H1 (cell line): Measurements from ENCODE around the gene PEX14. TPM values are rescaled to one million over a fixed set of nuclear protein-coding genes. Genes with fewer than 3 reads are reported as not detected.

Experiments used
- CTCF ChIA-PET: fragments of 300-600 bp; sonication (Branson Sonifier 250); formaldehyde crosslinking; loops from one replicate; lab custom pipeline; 2021; ENCODE audit not compliant: partially characterized antibody; lab: Charles Lee
- POLR2A ChIA-PET: fragments of 300-600 bp; sonication (Branson Sonifier 250); formaldehyde crosslinking; loops from one replicate; lab custom pipeline; 2021; ENCODE audit warnings: inconsistent platforms; ENCODE audit not compliant: partially characterized antibody; lab: Charles Lee
- DNase-seq, 2 experiments: peaks; one replicate each; pipeline versions ENCODE4 v3.0.0 to v3.0.0-alpha.2; 2010 to 2022; ENCODE audit warnings: low spot score in 2 of 2, low read depth in 1 of 2, mixed read lengths in 1 of 2
- FAIRE-seq: peaks from 2 replicates; lab custom pipeline; 2011; peaks lifted over from hg19 to GRCh38; lab: Jason Lieb, UNC
- H2AFZ ChIP-seq: 2 replicates; pipeline ENCODE4 v1.8.1; 2012; ENCODE audit warnings: low read length, inconsistent platforms
- H2AK5ac ChIP-seq: 2 replicates; pipeline ENCODE4 v1.6.1; 2013; ENCODE audit warnings: low read depth, low read length
- H2BK120ac ChIP-seq: replicated peaks from 2 replicates; pipeline ENCODE3; 2013; ENCODE audit warnings: low read depth, low read length, inconsistent platforms
- H2BK12ac ChIP-seq: 2 replicates; pipeline ENCODE4 v1.6.1; 2013; ENCODE audit warnings: low read depth, low read length
- H2BK15ac ChIP-seq: 2 replicates; pipeline ENCODE4 v1.6.1; 2013; ENCODE audit warnings: low read length
- H2BK20ac ChIP-seq: 2 replicates; pipeline ENCODE4 v1.6.1; 2013; ENCODE audit warnings: low read length
- H2BK5ac ChIP-seq: 2 replicates; pipeline ENCODE4 v1.6.1; 2013; ENCODE audit warnings: low read depth, low read length
- H3K14ac ChIP-seq: 2 replicates; pipeline ENCODE4 v1.6.1; 2013; ENCODE audit warnings: inconsistent platforms; ENCODE audit not compliant: insufficient read length
- H3K18ac ChIP-seq: 2 replicates; pipeline ENCODE4 v1.6.1; 2013; ENCODE audit warnings: low read length; ENCODE audit errors: extremely low read depth
- H3K23ac ChIP-seq: 2 replicates; pipeline ENCODE4 v1.6.1; 2013; ENCODE audit warnings: inconsistent platforms; ENCODE audit not compliant: insufficient read length
- H3K23me2 ChIP-seq: 2 replicates; pipeline ENCODE4 v1.6.1; 2013; ENCODE audit warnings: low read depth, low read length
- H3K27ac ChIP-seq: 2 replicates; pipeline ENCODE4 v1.6.1; 2011; ENCODE audit warnings: low read depth, low read length, inconsistent platforms
- H3K27me3 ChIP-seq, 4 experiments: replicated peaks in 1 of 4; 1 replicate in 1 of 4; 2 replicates in 3 of 4; pipeline versions ENCODE4 v1.6.1 to v1.8.1; 2011 to 2013; ENCODE audit warnings: low read length in 3 of 4, mild to moderate bottlenecking in 3 of 4, inconsistent platforms in 2 of 4, mixed read lengths in 2 of 4, moderate library complexity in 1 of 4; ENCODE audit not compliant: control insufficient read depth in 3 of 4, insufficient read depth in 3 of 4; ENCODE audit errors: extremely low read depth in 1 of 4
- H3K36me3 ChIP-seq, 4 experiments: 2 replicates each; pipeline versions ENCODE4 v1.6.1 to v1.8.1; 2011 to 2013; ENCODE audit warnings: mild to moderate bottlenecking in 4 of 4, low read length in 3 of 4, moderate library complexity in 2 of 4, control low read depth in 1 of 4, inconsistent platforms in 1 of 4; ENCODE audit not compliant: insufficient read depth in 4 of 4, control insufficient read depth in 2 of 4
- H3K4ac ChIP-seq: replicated peaks from 2 replicates; pipeline ENCODE3; 2013; ENCODE audit warnings: low read length, low read depth, mixed read lengths, inconsistent platforms; ENCODE audit not compliant: insufficient read length
- H3K4me1 ChIP-seq, 4 experiments: replicated peaks in 1 of 4; 1 replicate in 1 of 4; 2 replicates in 3 of 4; pipeline versions ENCODE4 v1.6.1 to v1.8.1; 2011 to 2013; ENCODE audit warnings: low read length in 3 of 4, inconsistent platforms in 2 of 4, mixed read lengths in 1 of 4; ENCODE audit not compliant: insufficient read depth in 4 of 4, control insufficient read depth in 3 of 4
- H3K4me2 ChIP-seq, 2 experiments: 2 replicates each; pipeline versions ENCODE4 v1.6.1 to v1.8.1; 2011 to 2013; ENCODE audit warnings: low read depth in 2 of 2, low read length in 2 of 2, control low read depth in 1 of 2, inconsistent platforms in 1 of 2, mild to moderate bottlenecking in 1 of 2; ENCODE audit not compliant: insufficient read depth in 1 of 2
- H3K4me3 ChIP-seq, 4 experiments: fragments of 200-600, 300-600 bp in 1 of 4; sonication (generic), shearing (Covaris generic), sonication (Bioruptor Twin) in 1 of 4; 2 replicates each; pipeline versions ENCODE4 v1.5.1 to v1.8.1; 2011 to 2016; ENCODE audit warnings: low read length in 4 of 4, low read depth in 3 of 4, control low read depth in 2 of 4, inconsistent platforms in 2 of 4, mild to moderate bottlenecking in 2 of 4, mixed read lengths in 1 of 4, moderate library complexity in 1 of 4; ENCODE audit not compliant: insufficient read depth in 2 of 4; ENCODE audit errors: extremely low read depth in 1 of 4
- H3K56ac ChIP-seq: replicated peaks from 2 replicates; pipeline ENCODE3; 2013; ENCODE audit warnings: low read depth, mild to moderate bottlenecking, mixed read lengths, low read length, inconsistent platforms; ENCODE audit not compliant: insufficient read length
- H3K79me1 ChIP-seq: 2 replicates; pipeline ENCODE4 v1.6.1; 2013; ENCODE audit warnings: low read depth, low read length, control low read depth
- H3K79me2 ChIP-seq, 2 experiments: 2 replicates each; pipeline versions ENCODE4 v1.6.1 to v1.8.1; 2012 to 2013; ENCODE audit warnings: low read length in 2 of 2, mild to moderate bottlenecking in 2 of 2, inconsistent platforms in 1 of 2; ENCODE audit not compliant: insufficient read depth in 2 of 2, control insufficient read depth in 1 of 2
- H3K9ac ChIP-seq, 4 experiments: replicated peaks in 1 of 4; 1 replicate in 1 of 4; 2 replicates in 3 of 4; pipeline versions ENCODE4 v1.6.1 to v1.8.1; 2011 to 2013; ENCODE audit warnings: low read depth in 3 of 4, low read length in 3 of 4, control low read depth in 2 of 4, mild to moderate bottlenecking in 2 of 4, moderate library complexity in 2 of 4, inconsistent platforms in 1 of 4; ENCODE audit errors: extremely low read depth in 1 of 4
- H3K9me3 ChIP-seq, 2 experiments: 2 replicates each; pipeline versions ENCODE4 v1.6.1 to v1.8.1; 2012 to 2013; ENCODE audit warnings: mild to moderate bottlenecking in 2 of 2, moderate library complexity in 2 of 2, control low read depth in 1 of 2, inconsistent platforms in 1 of 2, low read depth in 1 of 2, low read length in 1 of 2, mixed read lengths in 1 of 2; ENCODE audit not compliant: insufficient read depth in 2 of 2
- H4K20me1 ChIP-seq, 2 experiments: replicated peaks in 1 of 2; 2 replicates each; pipeline versions ENCODE3 to v1.8.1; 2011 to 2013; ENCODE audit warnings: inconsistent platforms in 2 of 2, low read length in 2 of 2, mild to moderate bottlenecking in 1 of 2; ENCODE audit not compliant: insufficient read depth in 2 of 2, control insufficient read depth in 1 of 2
- H4K5ac ChIP-seq: 2 replicates; pipeline ENCODE4 v1.6.1; 2013; ENCODE audit warnings: low read length, low read depth, mixed read lengths, inconsistent platforms; ENCODE audit not compliant: insufficient read length
- H4K8ac ChIP-seq: 2 replicates; pipeline ENCODE4 v1.8.0; 2013; ENCODE audit warnings: mild to moderate bottlenecking, moderate library complexity, low read length, inconsistent platforms; ENCODE audit not compliant: insufficient read depth; ENCODE audit errors: extremely low read depth
- H4K91ac ChIP-seq: replicated peaks from 2 replicates; pipeline ENCODE3; 2013; ENCODE audit warnings: low read length, mixed read lengths, inconsistent platforms; ENCODE audit not compliant: insufficient read length
- CHD2 ChIP-seq: IDR thresholded peaks from 2 replicates; pipeline ENCODE4 v1.6.1; 2012; ENCODE audit warnings: low read length, improper control_type of control experiment
- HDAC2 ChIP-seq, 2 experiments: fragments of 300-600 bp in 1 of 2; sonication (generic) in 1 of 2; IDR thresholded peaks; 2 replicates each; pipeline ENCODE4 v1.6.1; 2011 to 2012; ENCODE audit warnings: low read depth in 2 of 2, low read length in 2 of 2, mild to moderate bottlenecking in 2 of 2, moderate library complexity in 2 of 2, borderline replicate concordance in 1 of 2, inconsistent platforms in 1 of 2
- HDAC6 ChIP-seq: IDR thresholded peaks from one replicate; pipeline ENCODE4 v1.7.1; 2012; ENCODE audit warnings: low read depth, mild to moderate bottlenecking, inconsistent platforms, low read length, moderate library complexity
- RFX5 ChIP-seq: IDR thresholded peaks from 2 replicates; pipeline ENCODE4 v1.6.1; 2011; ENCODE audit warnings: low read depth, low read length, improper control_type of control experiment, borderline replicate concordance
- SIX5 ChIP-seq: IDR thresholded peaks from 2 replicates; pipeline ENCODE4 v1.6.1; 2011; ENCODE audit warnings: mild to moderate bottlenecking, low read depth, low read length
- TBP ChIP-seq: IDR thresholded peaks from 2 replicates; pipeline ENCODE4 v1.6.1; 2011; ENCODE audit warnings: low read depth, low read length, improper control_type of control experiment
- WGBS, 2 experiments: shearing (Covaris generic) in 1 of 2; methylation state at CpG; one replicate each; pipeline versions ENCODE4 v1.1.6 to v1.1.7; 2013 to 2015; ENCODE audit warnings: low lambda C conversion rate in 2 of 2, mixed read lengths in 2 of 2, inconsistent platforms in 1 of 2, low coverage in 1 of 2, missing lambda C conversion rate in 1 of 2; ENCODE audit not compliant: insufficient replicate concordance in 2 of 2, insufficient coverage in 1 of 2, insufficient read length in 1 of 2; ENCODE audit errors: extremely low coverage in 1 of 2, missing lambda C conversion rate in 1 of 2; 5-methylcytosine and 5-hydroxymethylcytosine counted together
- polyA plus RNA-seq, 7 experiments: library from polyadenylated mRNA; depleted of rRNA in 3 of 7; stranded (reverse) in 5 of 7; unstranded in 2 of 7; fragments of >200 nt in 5 of 7; fragments of 200-250 nt in 2 of 7; gene quantifications; 1 replicate in 5 of 7; 2 replicates in 1 of 7; 4 replicates in 1 of 7; pipeline versions ENCODE4 v1.2.1 to v1.2.3, GENCODE V29; 2011 to 2013; ENCODE audit warnings: missing spikeins in 2 of 7, mixed read lengths in 2 of 7
- total RNA-seq: library from RNA; stranded (reverse); fragmentation: NEBNext Ultra II Directional; extraction: Animal tissue kit (Norgen Biotek cat#: 25700); gene quantifications from 2 replicates; pipeline ENCODE4 v1.2.1, GENCODE V29; 2021
- TF ChIP-seq, protein P1 (sequence below): IDR thresholded peaks from 2 replicates; pipeline ENCODE4 v1.6.1; 2012; ENCODE audit warnings: inconsistent platforms

Gene PEX14
- total and polyA plus RNA-seq, 2 of the 8 experiments (the other 6 are each of a cell fraction or from before 2014, with no cell fraction given): 13.0 to 19.8 TPM

DNA sequence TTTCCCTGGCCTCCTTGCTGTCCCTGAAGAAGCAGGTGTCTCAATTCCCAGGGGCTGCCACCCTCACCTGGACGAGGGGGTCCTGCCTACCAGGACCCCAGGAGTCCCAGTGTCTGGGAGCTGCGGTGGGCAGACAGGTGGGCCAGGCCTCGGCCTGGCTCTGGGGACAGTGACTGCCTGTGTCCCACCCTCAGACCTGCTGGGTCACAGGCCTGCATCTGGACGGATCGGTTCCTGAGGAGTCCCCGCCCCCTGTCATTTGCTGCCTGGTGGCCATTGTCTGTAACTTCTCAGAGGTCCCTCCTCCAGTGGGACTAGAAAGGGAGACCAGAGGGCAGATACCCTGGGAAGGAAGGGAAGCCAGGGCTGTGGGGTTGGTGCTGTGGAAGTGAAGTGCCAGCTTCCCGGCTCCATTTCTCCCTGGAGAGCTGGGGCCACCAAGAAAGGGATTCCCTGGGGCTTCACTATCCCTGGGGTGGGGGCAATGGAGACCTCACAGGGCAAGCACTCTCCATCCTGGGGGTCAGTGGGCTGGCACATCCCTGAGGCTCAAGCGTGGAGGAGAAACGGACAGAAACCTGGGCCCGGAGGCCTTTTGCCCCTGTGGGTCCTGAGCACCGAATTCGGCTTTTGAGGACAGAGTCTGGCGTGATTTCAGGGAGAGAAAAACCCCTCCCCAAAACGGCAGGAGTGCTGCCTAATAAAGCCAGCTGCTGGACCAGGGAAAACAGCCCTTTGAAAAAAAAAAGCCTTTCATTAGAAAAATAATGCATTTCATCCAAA, 157.3 kb downstream of the PEX14 start:
- Histone ChIP-seq H3K9ac (no peak overlapping the region), H4K5ac (no peak overlapping the region), H4K91ac (no peak overlapping the region), H3K27me3 (0 out of 7 replicates have a peak, but pooled peaks cover 0 to under 1% (median 0%) of the 10 kb centered on the region in 4 experiments), H3K23me2 (no peaks in the 10 kb centered on the region; the same call in 1 of the 2 replicates), H3K27ac (no peak overlapping the region), H3K79me2 (no peaks in the 10 kb centered on the region), H4K8ac (peak overlapping the region; percentile 45; the same call in 1 of the 2 replicates), H3K79me1 (no peaks in the 10 kb centered on the region), H3K18ac (peak overlapping the region; percentile 56), H2AK5ac (no peak overlapping the region), H2BK15ac (no peak overlapping the region; the same call in 1 of the 2 replicates), H4K20me1 (no peaks in the 10 kb centered on the region), H3K36me3 (no peaks in the 10 kb centered on the region), H2BK20ac (peak overlapping the region; percentile 48; the same call in 1 of the 2 replicates), H3K56ac (no peak overlapping the region), H2BK12ac (0 out of 2 replicates have a peak overlapping the region, but pooled peaks have one; percentile 29), H2BK5ac (no peak overlapping the region; the same call in 1 of the 2 replicates), H3K9me3 (no peaks in the 10 kb centered on the region), H3K4me3 (peak overlapping the region in 1 of 4 experiments; percentile 16; a peak in 1 of 8 replicates), H3K23ac (no peak overlapping the region), H3K4me2 (peak overlapping the region; percentile 28 to 38; a peak in 3 of 4 replicates), H2AFZ (no peak overlapping the region), H3K4me1 (peaks cover 4 to 31% (median 22%) of the 10 kb centered on the region in 4 experiments), H3K4ac (no peak overlapping the region), H3K14ac (no peak overlapping the region)
- POLR2A ChIA-PET: interaction anchor here (1.5 kb wide), 1 partner anchor 104 kb away, joined by 3 read pairs; no protein-coding TSS in a partner anchor
- 64% methylated on average over 14 of the region's 14 CpGs; no CpG with 5 or more reads in 1 of the 2 experiments for WGBS, 2 experiments
- CTCF ChIA-PET: interaction anchor here (0.7 to 1.7 kb wide), 8 partner anchors 11 to 310 kb away, joined by 3 to 4 read pairs (median 3); no protein-coding TSS in a partner anchor
- DNase-seq (no peak), FAIRE-seq (no peak)
- TF ChIP-seq TBP (no peak), RFX5 (no peak), SIX5 (no peak), HDAC2 (IDR thresholded peaks at IDR 0.05; ENCODE audit: borderline replicate concordance in 1 of 2, low read depth in 2 of 2, low read length in 2 of 2) (no peak), CHD2 (no peak), HDAC6 (no peak)
- TF ChIP-seq, protein P1, sequence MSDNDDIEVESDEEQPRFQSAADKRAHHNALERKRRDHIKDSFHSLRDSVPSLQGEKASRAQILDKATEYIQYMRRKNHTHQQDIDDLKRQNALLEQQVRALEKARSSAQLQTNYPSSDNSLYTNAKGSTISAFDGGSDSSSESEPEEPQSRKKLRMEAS: no peak
- TF ChIP-seq, all 59 proteins: peak for 0
- no peak overlapping the region for H2BK120ac ChIP-seq
